NB4 (cell line): Measurements from ENCODE around the gene MTF1.

ENCODE experiments used
- CTCF ChIP-seq: IDR thresholded peaks from one replicate; pipeline ENCODE4 v1.5.1; 2012; ENCODE audit warnings: low read depth, low read length
- MAX ChIP-seq: IDR thresholded peaks from 2 replicates; pipeline ENCODE4 v1.6.1; 2011; ENCODE audit warnings: low read depth, low read length
- MYC ChIP-seq: IDR thresholded peaks from 2 replicates; pipeline ENCODE4 v1.6.1; 2011; ENCODE audit warnings: low read depth, low read length
- POLR2A ChIP-seq: IDR thresholded peaks from 2 replicates; pipeline ENCODE4 v1.6.1; 2011; ENCODE audit warnings: mild to moderate bottlenecking; ENCODE audit not compliant: insufficient read length; ENCODE audit errors: extremely low read depth

GRCh38 chr1:37808369-37809319 is 50.7 kb downstream of the MTF1 start:
- TF ChIP-seq CTCF: no peak
- TF ChIP-seq POLR2A: no peak
- TF ChIP-seq MYC: no peak
- no peak for TF ChIP-seq MAX
